GM19372 (cell line): ENCODE measurements around the gene PLEKHA6.

Source experiments
- ATAC-seq: cut with Tn5 transposase; IDR thresholded peaks from one replicate; pipeline ENCODE4 v1.9.1; 2021; ENCODE audit warnings: mild to moderate bottlenecking, low read depth, moderate library complexity; ENCODE audit not compliant: unreplicated experiment

Gene PLEKHA6

DNA sequence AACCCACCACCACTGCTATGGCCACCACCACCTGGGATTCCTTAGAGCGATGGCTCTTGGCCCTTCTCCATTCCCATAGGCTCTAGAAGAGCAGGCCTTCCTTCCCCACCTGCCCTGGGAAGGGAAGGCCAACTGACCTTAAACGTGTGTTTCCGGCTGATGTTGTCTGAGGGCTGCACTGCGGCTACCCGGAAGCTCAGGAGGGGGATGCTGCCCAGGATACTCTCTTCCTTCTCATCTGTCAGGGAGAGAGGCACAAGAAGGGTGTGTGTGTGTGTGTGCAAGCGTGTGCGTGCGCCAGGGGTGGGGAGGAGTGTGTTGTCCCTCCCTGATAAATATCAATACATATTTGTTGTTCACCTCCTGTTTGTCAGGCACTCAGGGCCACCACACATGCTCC, 94.9 kb downstream of the PLEKHA6 start:
- no peak for ATAC-seq

GRCh38 chr1:204263254-204263910, 96.3 kb downstream of the PLEKHA6 start:
- no peak for ATAC-seq

GRCh38 chr1:204262506-204263253, 97.0 kb downstream of the PLEKHA6 start:
- no peak for ATAC-seq

GRCh38 chr1:204261746-204262505, 97.8 kb downstream of the PLEKHA6 start:
- ATAC-seq: no peak

- ATAC-seq: no peak
These were observed 98.5 kb downstream of the PLEKHA6 start for GRCh38 chr1:204261266-204261665.

DNA sequence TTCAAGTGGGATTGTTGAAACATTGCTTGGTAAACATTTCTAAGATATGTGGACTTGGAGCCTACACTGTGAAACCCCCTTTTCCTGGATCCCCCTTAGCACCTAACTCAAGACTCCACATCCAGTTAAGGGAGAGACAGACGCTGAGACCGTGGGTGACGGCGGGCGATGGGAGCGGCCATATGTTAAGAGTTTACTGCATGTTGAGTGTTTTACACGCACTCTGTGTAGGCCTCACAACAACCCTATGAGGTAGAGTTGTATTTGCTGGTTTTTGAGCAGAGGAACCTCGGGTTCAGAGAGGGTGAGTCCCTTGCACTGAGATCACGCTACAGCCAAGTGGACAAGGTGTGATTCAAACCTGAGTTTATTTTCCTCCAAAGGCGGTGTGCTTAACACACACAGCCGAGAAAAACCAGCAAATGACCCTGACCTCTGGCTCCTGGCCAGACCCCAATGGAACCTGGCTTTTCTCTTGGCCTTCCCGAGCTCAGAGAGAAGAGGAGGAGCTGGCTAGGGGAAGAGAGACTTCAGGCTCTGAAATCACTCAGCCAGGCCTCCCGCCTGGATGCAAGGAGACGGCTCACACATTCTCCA, 99.0 kb downstream of the PLEKHA6 start:
- no peak for ATAC-seq

DNA sequence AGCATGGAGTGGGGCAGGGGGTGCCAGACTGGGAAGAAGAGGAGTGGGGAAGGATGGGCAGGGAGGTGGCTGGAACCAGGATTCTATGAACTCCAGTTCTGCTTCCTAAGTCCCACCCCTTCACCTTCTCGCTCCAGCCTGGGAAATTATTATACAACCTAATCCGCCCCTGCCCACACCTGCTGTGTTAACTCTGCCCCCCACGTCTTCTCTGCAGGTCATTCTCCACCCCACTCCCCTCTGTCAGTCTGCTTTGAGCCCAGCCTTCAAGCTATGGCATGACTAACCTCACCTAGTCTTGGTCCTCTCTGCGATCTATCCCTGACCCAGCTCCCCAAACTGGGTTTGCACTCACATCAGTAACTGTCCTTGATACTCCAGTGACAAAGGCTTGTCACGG, 99.9 kb downstream of the PLEKHA6 start:
- no peak for ATAC-seq

DNA sequence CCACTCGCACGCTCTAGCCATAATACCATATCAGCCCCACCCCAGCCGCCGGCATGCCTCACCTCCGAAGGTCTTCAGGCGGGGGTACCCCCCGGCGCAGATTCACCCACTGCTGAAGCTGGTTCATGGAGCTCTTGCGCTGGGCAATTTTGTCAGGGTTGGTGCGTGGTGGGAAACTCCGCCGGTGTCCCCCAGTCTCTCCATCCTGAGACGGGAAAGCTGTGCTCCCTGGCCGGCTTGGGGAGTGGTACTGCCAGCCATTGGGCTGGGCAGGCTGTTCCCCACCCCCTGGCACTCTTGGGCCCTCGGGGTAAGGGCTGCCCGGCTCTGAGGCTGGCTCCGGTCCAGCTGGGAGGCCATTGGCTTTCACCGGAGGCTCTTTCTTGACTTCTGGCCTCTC, 100.5 kb downstream of the PLEKHA6 start:
- no peak for ATAC-seq

GRCh38 chr1:204258213-204259115, 101.3 kb downstream of the PLEKHA6 start:
- ATAC-seq: no peak

DNA sequence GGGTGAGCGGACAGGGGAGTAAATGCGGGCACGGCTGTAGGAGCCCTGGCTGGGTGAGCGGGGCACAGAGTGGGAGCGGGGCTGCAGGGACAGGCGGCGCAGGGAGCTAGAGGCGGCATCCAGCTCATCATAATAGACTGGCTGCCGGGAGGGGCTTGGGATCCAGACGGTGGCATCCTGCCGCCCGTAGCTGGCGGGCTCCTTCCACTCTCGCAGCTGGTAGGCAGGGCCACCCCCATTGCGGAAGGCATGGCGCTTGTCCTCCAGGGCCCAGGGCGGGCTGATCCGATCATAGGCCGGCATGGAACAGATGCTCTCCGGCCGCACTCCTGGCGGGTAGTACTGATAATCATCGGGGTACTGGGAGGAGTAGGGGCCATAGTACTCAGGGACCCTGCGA, 102.3 kb downstream of the PLEKHA6 start:
- ATAC-seq: no peak

- ATAC-seq: no peak
These were observed 103.2 kb downstream of the PLEKHA6 start for GRCh38 chr1:204256531-204256930.

DNA sequence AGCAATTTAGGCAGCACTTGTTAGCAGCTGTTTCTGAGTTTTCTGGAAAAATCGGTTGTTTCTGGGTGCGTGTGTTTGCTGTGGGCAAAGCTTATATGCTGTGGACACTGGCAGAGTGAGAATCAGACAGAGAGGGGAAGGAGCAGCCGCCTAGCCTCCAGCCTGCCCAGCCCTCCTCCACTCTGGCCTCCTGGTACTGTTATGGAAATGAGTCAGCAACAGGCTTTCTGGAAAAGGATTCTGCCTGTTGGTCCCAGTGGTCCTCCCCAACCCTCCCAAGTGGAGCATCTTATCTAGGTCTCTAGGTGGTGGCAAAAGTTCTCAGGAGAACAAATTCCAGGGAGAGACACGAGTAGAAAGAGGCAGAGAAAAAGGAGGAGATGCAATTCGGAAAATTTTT, 103.8 kb downstream of the PLEKHA6 start:
- no peak for ATAC-seq

DNA sequence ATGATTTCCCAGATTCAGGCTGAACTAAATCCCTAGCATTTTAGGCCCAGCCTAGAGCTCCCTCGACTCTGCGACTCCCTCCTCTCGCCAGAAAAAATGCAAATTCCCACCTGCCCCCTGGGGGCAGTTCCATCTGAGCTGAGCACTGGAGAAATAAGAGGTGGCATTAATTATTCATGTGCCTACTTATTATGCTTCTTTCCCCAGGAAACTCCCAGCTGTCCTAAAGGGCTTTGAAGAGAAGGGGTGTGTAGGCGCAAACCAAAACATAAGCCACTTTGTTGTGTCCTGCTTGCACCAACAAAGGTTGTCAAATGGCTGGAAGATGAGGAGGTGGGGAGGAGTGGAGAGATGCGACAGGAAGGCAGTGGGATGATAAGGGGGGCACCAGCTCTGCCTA, 104.5 kb downstream of the PLEKHA6 start:
- ATAC-seq: no peak

- ATAC-seq: no peak
These were observed 105.6 kb downstream of the PLEKHA6 start for GRCh38 chr1:204254031-204254661.

- ATAC-seq: no peak
These were observed 107.6 kb downstream of the PLEKHA6 start for GRCh38 chr1:204251926-204252689.

DNA sequence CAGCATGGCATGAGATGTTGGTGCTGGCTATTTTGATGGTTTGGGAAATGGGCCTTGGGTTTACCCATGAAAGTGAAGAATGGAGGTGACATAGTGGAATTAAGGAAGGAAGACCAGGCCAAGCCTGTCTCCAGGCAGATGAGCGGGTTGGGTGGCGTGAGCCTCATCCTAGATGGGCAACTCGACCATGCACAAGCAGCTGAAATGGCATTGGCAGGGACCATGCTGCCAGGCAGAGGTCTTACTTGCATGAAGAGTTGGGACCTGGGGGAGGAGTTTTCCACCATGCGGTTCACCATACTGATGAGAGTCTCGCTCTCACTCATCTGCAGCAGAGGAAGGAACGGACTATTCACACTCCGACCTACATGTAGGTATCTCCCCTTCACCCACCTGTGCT, 108.4 kb downstream of the PLEKHA6 start:
- ATAC-seq: no peak

DNA sequence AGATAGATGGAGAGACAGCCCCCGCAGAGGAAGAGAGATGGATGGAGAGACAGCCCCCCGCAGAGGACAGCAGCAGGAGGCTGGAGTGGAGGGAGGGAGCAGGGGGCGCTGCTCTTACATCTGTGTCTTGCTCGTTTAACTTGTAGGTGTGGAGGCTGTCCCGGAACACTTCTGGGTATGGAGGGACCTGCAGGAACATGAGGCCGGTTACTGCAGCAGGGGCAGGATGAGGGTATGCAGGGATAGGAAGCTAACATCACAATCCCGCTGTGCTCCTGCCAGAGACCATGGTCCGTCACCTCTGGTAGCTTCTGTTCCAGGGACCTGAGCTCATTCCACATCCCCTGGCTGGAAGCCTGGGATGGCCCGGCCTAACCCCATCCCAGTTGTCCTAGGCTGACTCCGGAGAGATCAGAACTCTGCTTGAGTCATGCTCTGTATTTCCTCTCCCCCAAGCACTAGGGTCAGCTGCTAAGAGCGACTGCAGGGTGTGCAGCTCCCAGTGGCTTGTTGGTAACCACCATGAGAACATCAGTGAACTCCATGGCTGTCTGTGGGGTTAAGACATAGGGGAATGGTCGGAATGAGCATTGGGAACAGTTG, 109.2 kb downstream of the PLEKHA6 start:
- ATAC-seq: no peak

- ATAC-seq: no peak
These were observed 109.8 kb downstream of the PLEKHA6 start for GRCh38 chr1:204249736-204250427.
